H1 (cell line): ENCODE data around the gene CCNYL1. TPM values are rescaled to one million over a fixed set of nuclear protein-coding genes. Genes with fewer than 3 reads are reported as not detected.

Experiments
- BACH1 ChIP-seq: IDR thresholded peaks from 2 replicates; pipeline ENCODE4 v1.6.1; 2012; ENCODE audit warnings: low read length, improper control_type of control experiment
- BCL11A ChIP-seq, 2 experiments: IDR thresholded peaks; one replicate each; pipeline ENCODE4 v1.6.1; 2011; ENCODE audit warnings: low read depth in 2 of 2, low read length in 2 of 2, mild to moderate bottlenecking in 2 of 2
- CEBPB ChIP-seq: IDR thresholded peaks from 2 replicates; pipeline ENCODE4 v1.6.1; 2012; ENCODE audit warnings: low read depth, low read length
- E2F6 ChIP-seq: IDR thresholded peaks from 2 replicates; pipeline ENCODE4 v1.6.1; 2012; ENCODE audit warnings: inconsistent platforms
- KDM5A ChIP-seq: fragments of 200-600 bp; IDR thresholded peaks from 2 replicates; pipeline ENCODE4 v1.7.1; 2012; ENCODE audit warnings: mild to moderate bottlenecking, low read length, inconsistent platforms, mixed read lengths
- NANOG ChIP-seq: IDR thresholded peaks from 2 replicates; pipeline ENCODE4 v1.6.1; 2011; ENCODE audit warnings: low read length, low read depth, mild to moderate bottlenecking, inconsistent platforms; ENCODE audit not compliant: insufficient read depth, poor library complexity, severe bottlenecking
- POLR2AphosphoS5 ChIP-seq: IDR thresholded peaks from 2 replicates; pipeline ENCODE4 v1.6.1; 2011; ENCODE audit warnings: low read depth, low read length
- polyA plus RNA-seq, 7 experiments: library from polyadenylated mRNA; depleted of rRNA in 3 of 7; stranded (reverse) in 5 of 7; unstranded in 2 of 7; fragments of >200 nt in 5 of 7; fragments of 200-250 nt in 2 of 7; gene quantifications; 1 replicate in 5 of 7; 2 replicates in 1 of 7; 4 replicates in 1 of 7; pipeline versions ENCODE4 v1.2.1 to v1.2.3, GENCODE V29; 2011 to 2013; ENCODE audit warnings: missing spikeins in 2 of 7, mixed read lengths in 2 of 7
- total RNA-seq: library from RNA; stranded (reverse); fragmentation: NEBNext Ultra II Directional; extraction: Animal tissue kit (Norgen Biotek cat#: 25700); gene quantifications from 2 replicates; pipeline ENCODE4 v1.2.1, GENCODE V29; 2021

The CCNYL1 gene
- total and polyA plus RNA-seq, 2 of the 8 experiments (the other 6 are each of a cell fraction or from before 2014, with no cell fraction given): 13.3 to 35.4 TPM

- TF ChIP-seq BCL11A (IDR thresholded peaks at IDR 0.05; ENCODE audit: low read depth in 2 of 2, low read length in 2 of 2) (no peak), CEBPB (no peak), BACH1 (no peak), KDM5A (no peak), NANOG (no peak), E2F6 (no peak), POLR2AphosphoS5 (no peak)
Observed at GRCh38 chr2:207682557-207682956, 28.9 kb upstream of the CCNYL1 start (continued).
